ENCODE measurements around the gene BIRC2. TPM values are rescaled to one million over a fixed set of nuclear protein-coding genes. Genes with fewer than 3 reads are reported as not detected.

The BIRC2 gene
- total and polyA plus RNA-seq, 7 donors, result 22.5 to 55.1 (median 30.2) TPM

- TF ChIP-seq CTCF (IDR thresholded peaks at IDR 0.05), result no peak
- no peak overlapping the region for H3K27ac ChIP-seq
- H3K9me3 ChIP-seq, result no peaks in the 10 kb centered on the region
- H3K36me3 ChIP-seq (ENCODE audit: insufficient read depth in 1 of 2, low read depth in 1 of 2), result peaks cover 0 to 57% of the 10 kb centered on the region in 2 donors
- no peaks in the 10 kb centered on the region for H3K4me1 ChIP-seq
- intact Hi-C loops (cut with DNase I), result no loop called here
- 83 to 88% (median 84%) methylated on average over 5 of the region's 5 CpGs for WGBS, 3 donors
- ATAC-seq (no peak), DNase-seq (no peak)
- H3K4me3 ChIP-seq, result no peak overlapping the region
- H3K27me3 ChIP-seq (ENCODE audit: insufficient read depth in 3 of 3, low read length in 2 of 3), result no peaks in the 10 kb centered on the region
Observed at GRCh38 chr11:102400603-102401002, 53.6 kb downstream of the BIRC2 start.

- Histone ChIP-seq H3K27ac (no peak overlapping the region), H3K4me3 (no peak overlapping the region), H3K36me3 (ENCODE audit: insufficient read depth in 1 of 2, low read depth in 1 of 2) (peaks cover 0 to 52% of the 10 kb centered on the region in 2 donors), H3K27me3 (ENCODE audit: insufficient read depth in 3 of 3, low read length in 2 of 3) (no peaks in the 10 kb centered on the region), H3K9me3 (no peaks in the 10 kb centered on the region), H3K4me1 (no peaks in the 10 kb centered on the region)
- intact Hi-C loops (cut with DNase I), result no loop called here
- DNase-seq (no peak), ATAC-seq (no peak)
- WGBS, 3 donors, result 85 to 90% (median 90%) methylated on average over 3 of the region's 3 CpGs
- TF ChIP-seq CTCF (IDR thresholded peaks at IDR 0.05), result no peak
Observed at GRCh38 chr11:102401905-102402304, 54.9 kb downstream of the BIRC2 start.

DNA sequence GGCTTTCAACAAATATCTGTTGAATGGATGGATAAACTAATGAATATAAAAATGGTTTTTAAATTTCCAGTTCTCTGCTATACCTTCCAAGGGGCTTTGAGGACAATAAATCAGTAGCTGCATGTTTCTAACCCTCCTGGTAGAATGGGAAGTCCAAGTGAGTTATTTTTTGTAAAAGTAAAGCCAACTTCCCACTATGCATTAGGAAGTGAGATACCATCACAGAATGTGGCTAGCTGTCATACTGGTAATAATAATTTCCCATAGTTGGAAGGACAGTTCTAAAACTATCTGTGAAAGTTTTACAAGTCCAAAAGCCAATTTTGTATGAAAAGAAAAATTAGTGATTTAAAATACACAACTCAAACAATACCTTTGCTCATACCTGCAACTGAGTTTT, 55.5 kb downstream of the BIRC2 start:
- TF ChIP-seq CTCF (IDR thresholded peaks at IDR 0.05), result no peak
- H3K27me3 ChIP-seq (ENCODE audit: insufficient read depth in 3 of 3, low read length in 2 of 3), result no peaks in the 10 kb centered on the region
- no peak overlapping the region for H3K4me3 ChIP-seq
- H3K9me3 ChIP-seq, result no peaks in the 10 kb centered on the region
- peaks cover 0 to 52% of the 10 kb centered on the region in 2 donors for H3K36me3 ChIP-seq (ENCODE audit: insufficient read depth in 1 of 2, low read depth in 1 of 2)
- H3K4me1 ChIP-seq, result no peaks in the 10 kb centered on the region
- DNase-seq (no peak), ATAC-seq (no peak)
- no peak overlapping the region for H3K27ac ChIP-seq
- intact Hi-C loops (cut with DNase I), result no loop called here

- peaks cover 0 to 28% of the 10 kb centered on the region in 2 donors for H3K36me3 ChIP-seq (ENCODE audit: insufficient read depth in 1 of 2, low read depth in 1 of 2)
- no peak overlapping the region for H3K4me3 ChIP-seq
- no peaks in the 10 kb centered on the region for H3K9me3 ChIP-seq
- H3K27me3 ChIP-seq (ENCODE audit: insufficient read depth in 3 of 3, low read length in 2 of 3), result no peaks in the 10 kb centered on the region
- 83 to 87% (median 84%) methylated on average over 5 of the region's 5 CpGs for WGBS, 3 donors
- no peak for DNase-seq
- no peak for TF ChIP-seq CTCF (IDR thresholded peaks at IDR 0.05)
- H3K4me1 ChIP-seq, result no peaks in the 10 kb centered on the region
- intact Hi-C loops (cut with DNase I), result no loop called here
- no peak for ATAC-seq
- H3K27ac ChIP-seq, result no peak overlapping the region
Observed at GRCh38 chr11:102405501-102405900, 58.5 kb downstream of the BIRC2 start.

DNA sequence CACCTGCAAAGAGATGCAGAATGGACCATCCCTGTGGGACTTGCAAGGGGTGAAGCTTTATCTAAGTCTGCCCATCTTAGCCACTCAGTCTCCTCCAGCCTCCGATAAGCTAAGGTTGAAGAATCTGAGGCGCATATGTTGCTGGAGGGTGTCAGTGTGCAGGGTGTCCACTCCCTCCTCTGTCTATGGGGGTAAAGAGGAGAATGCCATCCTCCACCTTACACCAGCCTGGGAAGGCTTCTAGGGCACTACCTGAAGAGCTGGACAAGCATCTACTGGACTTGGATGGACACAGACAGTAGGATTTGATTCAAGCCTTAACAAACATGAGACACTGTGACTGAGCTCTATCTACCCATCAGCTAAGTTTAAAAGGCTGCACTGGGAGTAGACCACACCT, 59.1 kb downstream of the BIRC2 start:
- no peak for TF ChIP-seq CTCF (IDR thresholded peaks at IDR 0.05)
- 96 to 100% (median 99%) methylated on average over 2 of the region's 2 CpGs for WGBS, 3 donors
- DNase-seq (no peak), ATAC-seq (no peak)
- intact Hi-C loops (cut with DNase I), result no loop called here
- Histone ChIP-seq H3K27ac (no peak overlapping the region), H3K4me1 (no peaks in the 10 kb centered on the region), H3K27me3 (ENCODE audit: insufficient read depth in 3 of 3, low read length in 2 of 3) (no peaks in the 10 kb centered on the region), H3K9me3 (no peaks in the 10 kb centered on the region), H3K36me3 (ENCODE audit: insufficient read depth in 1 of 2, low read depth in 1 of 2) (peaks cover 0 to 22% of the 10 kb centered on the region in 2 donors), H3K4me3 (no peak overlapping the region)
